OCI-LY7 (cell line): ENCODE results near the gene COL15A1. TPM values are rescaled to one million over a fixed set of nuclear protein-coding genes. Genes with fewer than 3 reads are reported as not detected.

Experiments used
- BruUV-seq: library from RNA; stranded (reverse); fragments of 400-500 nt; replicated peaks from 2 replicates; lab custom pipeline; 2021; lab: Mats Ljungman, UMichigan
- CTCF ChIA-PET: fragments of 300-600 bp; sonication (Branson Sonifier 250); formaldehyde crosslinking; loops from one replicate; lab custom pipeline; 2022; ENCODE audit warnings: antibody characterized with exemption; ENCODE audit not compliant: unreplicated experiment; lab: Charles Lee
- POLR2A ChIA-PET: fragments of 300-600 bp; sonication (Branson Sonifier 250); formaldehyde crosslinking; loops from one replicate; lab custom pipeline; 2022; ENCODE audit warnings: antibody characterized with exemption; lab: Charles Lee
- DNase-seq: peaks from one replicate; pipeline ENCODE4 v3.0.0-alpha.2; 2015; ENCODE audit warnings: low spot score
- H2AFZ ChIP-seq: fragments of 200-600 bp; sonication (generic), shearing (Covaris generic); 2 replicates; pipeline ENCODE4 v1.6.1; 2014; ENCODE audit warnings: mild to moderate bottlenecking, antibody characterized with exemption, low read length, moderate library complexity
- H3K27ac ChIP-seq: fragments of 200-600 bp; sonication (generic); 2 replicates; pipeline ENCODE4 v1.5.1; 2014; ENCODE audit warnings: mixed run types, low read depth, mild to moderate bottlenecking, moderate library complexity, low read length, inconsistent platforms; ENCODE audit not compliant: poor library complexity, severe bottlenecking
- H3K36me3 ChIP-seq: fragments of 200-600 bp; sonication (generic); 2 replicates; pipeline ENCODE4 v1.6.1; 2014; ENCODE audit warnings: mild to moderate bottlenecking, antibody characterized with exemption, low read length, moderate library complexity, mixed read lengths; ENCODE audit not compliant: insufficient read depth
- H3K4me1 ChIP-seq: fragments of 200-600 bp; sonication (generic); 2 replicates; pipeline ENCODE4 v1.5.1; 2014; ENCODE audit warnings: mild to moderate bottlenecking, low read length; ENCODE audit not compliant: insufficient read depth, poor library complexity, severe bottlenecking
- H3K4me2 ChIP-seq: fragments of 200-600 bp; sonication (generic); 2 replicates; pipeline ENCODE4 v1.6.1; 2014; ENCODE audit warnings: mild to moderate bottlenecking, low read length
- H3K4me3 ChIP-seq: fragments of 200-600 bp; sonication (generic); 2 replicates; pipeline ENCODE4 v1.5.1; 2014; ENCODE audit warnings: mild to moderate bottlenecking, low read depth, low read length; ENCODE audit not compliant: poor library complexity, severe bottlenecking
- H3K79me2 ChIP-seq: fragments of 200-600 bp; sonication (generic); 2 replicates; pipeline ENCODE4 v1.6.1; 2016; ENCODE audit warnings: low read depth, mild to moderate bottlenecking, low read length, moderate library complexity, mixed read lengths; ENCODE audit not compliant: insufficient read depth
- H3K9me2 ChIP-seq: fragments of 200-600 bp; sonication (generic); 2 replicates; pipeline ENCODE4 v1.6.1; 2016; ENCODE audit warnings: mild to moderate bottlenecking, low read length, mixed read lengths; ENCODE audit not compliant: insufficient read depth
- H3K9me3 ChIP-seq: fragments of 200-600 bp; sonication (generic); 2 replicates; pipeline ENCODE4 v1.6.1; 2014; ENCODE audit warnings: mild to moderate bottlenecking, mixed run types, low read length, mixed read lengths
- H4K20me1 ChIP-seq: fragments of 200-600 bp; sonication (generic); 2 replicates; pipeline ENCODE4 v1.6.1; 2014; ENCODE audit warnings: mild to moderate bottlenecking, antibody characterized with exemption, low read length, moderate library complexity, mixed read lengths; ENCODE audit not compliant: insufficient read depth
- CTCF ChIP-seq: fragments of 200-600 bp; sonication (generic); conservative IDR thresholded peaks from 2 replicates; pipeline ENCODE4 v1.5.1; 2014; ENCODE audit warnings: mild to moderate bottlenecking, antibody characterized with exemption, low read length, moderate library complexity, mixed read lengths
- EZH2phosphoT487 ChIP-seq: fragments of 200-600 bp; sonication (generic); IDR thresholded peaks from 2 replicates; pipeline ENCODE4 v1.6.1; 2018; ENCODE audit warnings: low read depth, borderline replicate concordance, mild to moderate bottlenecking, mixed run types, antibody characterized with exemption, low read length, moderate library complexity, mixed read lengths
- intact Hi-C: fragments of 100-400 bp; cut with micrococcal nuclease; formaldehyde crosslinking; loops from one replicate; pipeline ENCODE4 v1.10.0; 2022; ENCODE audit not compliant: unreplicated experiment
- total RNA-seq, 2 experiments: library from RNA; depleted of rRNA in 1 of 2; stranded (reverse); fragments of >200 nt in 1 of 2; shearing (Covaris generic) in 1 of 2; gene quantifications; 2 replicates each; pipeline ENCODE4 v1.2.3, GENCODE V29; 2014 to 2022

The COL15A1 gene
- total RNA-seq, 2 experiments from 2014 or later: not detected

GRCh38 chr9:98925956-98926355, 17.8 kb upstream of the COL15A1 start:
- Histone ChIP-seq H3K4me1 (no peaks in the 10 kb centered on the region), H4K20me1 (no peaks in the 10 kb centered on the region), H3K9me3 (no peaks in the 10 kb centered on the region), H3K27ac (no peak overlapping the region), H3K36me3 (no peaks in the 10 kb centered on the region), H3K9me2 (no peaks in the 10 kb centered on the region), H2AFZ (no peak overlapping the region), H3K4me3 (no peak overlapping the region), H3K4me2 (no peak overlapping the region), H3K79me2 (no peaks in the 10 kb centered on the region)
- no peak for DNase-seq
- no TSS peak for BruUV-seq
- ChIA-PET CTCF (no interaction called here), POLR2A (no interaction called here)
- intact Hi-C loops: no loop called here
- TF ChIP-seq CTCF (no peak), EZH2phosphoT487 (no peak)

GRCh38 chr9:98927724-98928123, 16.0 kb upstream of the COL15A1 start:
- H4K20me1 ChIP-seq: no peaks in the 10 kb centered on the region
- no peak for DNase-seq
- no peak overlapping the region for H3K4me3 ChIP-seq
- no peaks in the 10 kb centered on the region for H3K9me3 ChIP-seq
- no peak overlapping the region for H2AFZ ChIP-seq
- BruUV-seq: no TSS peak
- H3K36me3 ChIP-seq: no peaks in the 10 kb centered on the region
- TF ChIP-seq CTCF (no peak), EZH2phosphoT487 (no peak)
- intact Hi-C loops: no loop called here
- H3K4me1 ChIP-seq: no peaks in the 10 kb centered on the region
- ChIA-PET POLR2A (no interaction called here), CTCF (no interaction called here)
- H3K27ac ChIP-seq: no peak overlapping the region
- no peaks in the 10 kb centered on the region for H3K9me2 ChIP-seq
- H3K79me2 ChIP-seq: no peaks in the 10 kb centered on the region
- H3K4me2 ChIP-seq: no peak overlapping the region

- ChIA-PET POLR2A (interaction anchor here (0.5 kb wide), 1 partner anchor 634 kb away, joined by 3 read pairs; no protein-coding TSS in a partner anchor), CTCF (no interaction called here)
- no peak overlapping the region for H3K27ac ChIP-seq
- H3K9me3 ChIP-seq: no peaks in the 10 kb centered on the region
- DNase-seq: no peak
- no TSS peak for BruUV-seq
- H3K9me2 ChIP-seq: no peaks in the 10 kb centered on the region
- H4K20me1 ChIP-seq: no peaks in the 10 kb centered on the region
- no peaks in the 10 kb centered on the region for H3K4me1 ChIP-seq
- H2AFZ ChIP-seq: no peak overlapping the region
- intact Hi-C loops: no loop called here
- TF ChIP-seq EZH2phosphoT487 (no peak), CTCF (no peak)
- no peaks in the 10 kb centered on the region for H3K36me3 ChIP-seq
- no peak overlapping the region for H3K4me3 ChIP-seq
- H3K4me2 ChIP-seq: no peak overlapping the region
- H3K79me2 ChIP-seq: no peaks in the 10 kb centered on the region
Measured at GRCh38 chr9:98929071-98929470, 14.6 kb upstream of the COL15A1 start.
